ENCODE measurements around the gene NCKAP5. TPM values are rescaled to one million over a fixed set of nuclear protein-coding genes. Genes with fewer than 3 reads are reported as not detected.

Gene NCKAP5
- total and polyA plus RNA-seq, 9 of the 15 experiments (the other 6 are each of a cell fraction or from before 2014, with no cell fraction given): not detected

DNA sequence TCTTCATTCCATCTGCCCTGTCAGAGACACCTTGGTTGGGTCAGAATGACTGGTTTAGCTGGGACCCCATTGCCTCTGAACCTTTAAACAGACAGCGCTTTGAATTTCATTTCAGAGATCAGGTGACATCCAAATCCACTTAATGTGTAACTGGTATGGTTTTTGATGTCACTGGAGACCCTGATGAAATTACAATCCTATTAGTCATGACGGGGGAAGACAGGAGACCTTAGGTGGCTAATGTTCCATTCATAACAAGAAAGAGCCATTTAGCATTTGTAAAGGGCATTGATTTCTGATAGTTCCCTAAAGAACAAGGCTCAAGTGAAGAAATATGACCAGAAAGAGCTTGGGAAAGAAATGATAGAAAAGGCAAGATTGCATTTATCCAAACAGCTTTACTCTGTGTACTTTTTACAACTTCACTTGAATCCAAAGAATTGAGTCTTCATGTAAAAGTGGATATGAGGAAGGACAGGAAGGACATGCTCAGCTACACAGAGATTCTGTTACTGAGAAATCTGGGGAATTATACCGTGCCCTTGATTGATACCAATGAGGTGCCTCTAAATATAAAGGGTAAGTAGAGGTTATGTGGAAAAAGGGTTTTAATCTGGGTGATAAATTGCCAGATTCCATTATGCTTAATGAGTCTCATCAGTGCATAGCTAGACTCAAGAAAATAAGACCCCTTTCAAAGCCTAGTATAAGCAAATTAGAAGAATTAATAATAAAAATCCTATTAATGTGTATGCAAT is 198.2 kb downstream of the NCKAP5 start:
- WGBS (ENCODE audit: insufficient coverage, low coverage, missing lambda C conversion rate): 4% methylated on average over 3 of the region's 3 CpGs
- FAIRE-seq: no peak
- H3K27ac ChIP-seq (ENCODE audit: extremely low read depth, low read depth, low read length): no peak overlapping the region
- DNase-seq (ENCODE audit: extremely low read depth in 1 of 4, low spot score in 3 of 4): no peak
- POLR2A ChIA-PET: no interaction called here
- in situ Hi-C loops (cut with MboI) (no loop called here), intact Hi-C loops (cut with micrococcal nuclease) (no loop called here)
- H3K36me3 ChIP-seq (ENCODE audit: control insufficient read depth, insufficient read depth, low read length): no peaks in the 10 kb centered on the region
- BruUV-seq (replicated peaks): no TSS peak
- H3K9me1 ChIP-seq (ENCODE audit: control insufficient read depth, insufficient read depth, low read length): no peaks in the 10 kb centered on the region
- TF ChIP-seq RFX1 (IDR thresholded peaks at IDR 0.05) (no peak), GTF3C2 (IDR thresholded peaks at IDR 0.05; ENCODE audit: borderline replicate concordance, extremely low read depth, insufficient read length) (no peak), ZNF695 (CRISPR knock-in tag; IDR thresholded peaks at IDR 0.05) (no peak), MYNN (IDR thresholded peaks at IDR 0.05) (no peak), MYNN (CRISPR knock-in tag; IDR thresholded peaks at IDR 0.05) (no peak), PTTG1 (tag; IDR thresholded peaks at IDR 0.05; ENCODE audit: low read depth) (no peak), TGIF2 (CRISPR knock-in tag; IDR thresholded peaks at IDR 0.05) (no peak)
- TF ChIP-seq, protein P1, sequence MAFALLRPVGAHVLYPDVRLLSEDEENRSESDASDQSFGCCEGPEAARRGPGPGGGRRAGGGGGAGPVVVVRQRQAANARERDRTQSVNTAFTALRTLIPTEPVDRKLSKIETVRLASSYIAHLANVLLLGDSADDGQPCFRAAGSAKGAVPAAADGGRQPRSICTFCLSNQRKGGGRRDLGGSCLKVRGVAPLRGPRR (CRISPR knock-in tag; IDR thresholded peaks at IDR 0.05): no peak
- TF ChIP-seq, protein P2, sequence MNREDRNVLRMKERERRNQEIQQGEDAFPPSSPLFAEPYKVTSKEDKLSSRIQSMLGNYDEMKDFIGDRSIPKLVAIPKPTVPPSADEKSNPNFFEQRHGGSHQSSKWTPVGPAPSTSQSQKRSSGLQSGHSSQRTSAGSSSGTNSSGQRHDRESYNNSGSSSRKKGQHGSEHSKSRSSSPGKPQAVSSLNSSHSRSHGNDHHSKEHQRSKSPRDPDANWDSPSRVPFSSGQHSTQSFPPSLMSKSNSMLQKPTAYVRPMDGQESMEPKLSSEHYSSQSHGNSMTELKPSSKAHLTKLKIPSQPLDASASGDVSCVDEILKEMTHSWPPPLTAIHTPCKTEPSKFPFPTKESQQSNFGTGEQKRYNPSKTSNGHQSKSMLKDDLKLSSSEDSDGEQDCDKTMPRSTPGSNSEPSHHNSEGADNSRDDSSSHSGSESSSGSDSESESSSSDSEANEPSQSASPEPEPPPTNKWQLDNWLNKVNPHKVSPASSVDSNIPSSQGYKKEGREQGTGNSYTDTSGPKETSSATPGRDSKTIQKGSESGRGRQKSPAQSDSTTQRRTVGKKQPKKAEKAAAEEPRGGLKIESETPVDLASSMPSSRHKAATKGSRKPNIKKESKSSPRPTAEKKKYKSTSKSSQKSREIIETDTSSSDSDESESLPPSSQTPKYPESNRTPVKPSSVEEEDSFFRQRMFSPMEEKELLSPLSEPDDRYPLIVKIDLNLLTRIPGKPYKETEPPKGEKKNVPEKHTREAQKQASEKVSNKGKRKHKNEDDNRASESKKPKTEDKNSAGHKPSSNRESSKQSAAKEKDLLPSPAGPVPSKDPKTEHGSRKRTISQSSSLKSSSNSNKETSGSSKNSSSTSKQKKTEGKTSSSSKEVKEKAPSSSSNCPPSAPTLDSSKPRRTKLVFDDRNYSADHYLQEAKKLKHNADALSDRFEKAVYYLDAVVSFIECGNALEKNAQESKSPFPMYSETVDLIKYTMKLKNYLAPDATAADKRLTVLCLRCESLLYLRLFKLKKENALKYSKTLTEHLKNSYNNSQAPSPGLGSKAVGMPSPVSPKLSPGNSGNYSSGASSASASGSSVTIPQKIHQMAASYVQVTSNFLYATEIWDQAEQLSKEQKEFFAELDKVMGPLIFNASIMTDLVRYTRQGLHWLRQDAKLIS (CRISPR knock-in tag; IDR thresholded peaks at IDR 0.05): no peak
- H3K9me3 ChIP-seq (replicated peaks; ENCODE audit: control insufficient read depth, insufficient read depth, low read depth, low read length): no peaks in the 10 kb centered on the region; the same call in 1 of the 2 replicates
- no peak overlapping the region for H2AFZ ChIP-seq (ENCODE audit: low read depth, low read length)
- CTCF ChIA-PET (ENCODE audit: low intra/inter-chr PET ratio): no interaction called here
- no peak overlapping the region for H3K4me2 ChIP-seq (ENCODE audit: insufficient read depth, low read length)
- no peaks in the 10 kb centered on the region for H3K4me1 ChIP-seq (replicated peaks in 1 of 2; ENCODE audit: control insufficient read depth in 2 of 2, insufficient read depth in 2 of 2, low read length in 2 of 2)
- H3K79me2 ChIP-seq (ENCODE audit: control insufficient read depth, insufficient read depth, low read length): no peaks in the 10 kb centered on the region
- H4K20me1 ChIP-seq (replicated peaks; ENCODE audit: control insufficient read depth, insufficient read depth, low read length): no peaks in the 10 kb centered on the region
- ATAC-seq: no peak
- H3K9ac ChIP-seq (ENCODE audit: insufficient read depth in 1 of 2, low read depth in 2 of 2, low read length in 2 of 2): no peak overlapping the region
- H3K27me3 ChIP-seq (ENCODE audit: control insufficient read depth in 2 of 2, insufficient read depth in 2 of 2, low read length in 2 of 2): no peaks in the 10 kb centered on the region
- H3K4me3 ChIP-seq: no peak overlapping the region

Measured in K562 (cell line).